ENCODE measurements around the gene INPP4B. TPM values are rescaled to one million over a fixed set of nuclear protein-coding genes. Genes with fewer than 3 reads are reported as not detected.

The INPP4B gene
- total RNA-seq, 3 donors from 2014 or later, result 15.8 to 113 (median 93.4) TPM

DNA sequence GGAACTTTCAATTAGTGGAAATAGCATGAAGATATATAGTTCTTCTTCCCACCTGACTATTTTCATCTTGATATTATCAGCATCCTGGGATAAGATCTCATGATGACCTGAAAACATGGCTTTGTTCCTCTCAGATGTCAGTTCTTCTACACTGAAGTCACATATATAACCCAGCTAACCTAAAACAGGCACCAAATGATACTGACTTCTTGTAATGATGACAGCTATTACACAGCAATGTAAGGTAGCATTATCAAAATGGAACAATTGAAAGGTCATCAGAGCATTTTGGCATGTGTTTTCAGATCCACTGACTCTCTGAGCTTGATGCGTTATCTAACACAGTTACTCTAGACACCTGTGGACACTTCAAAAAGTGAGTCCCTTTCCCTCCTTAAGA, 469.9 kb downstream of the INPP4B start:
- TF ChIP-seq POLR2A (IDR thresholded peaks at IDR 0.05) (no peak), POLR2AphosphoS5 (IDR thresholded peaks at IDR 0.05) (no peak)
- TF ChIP-seq, protein P1, sequence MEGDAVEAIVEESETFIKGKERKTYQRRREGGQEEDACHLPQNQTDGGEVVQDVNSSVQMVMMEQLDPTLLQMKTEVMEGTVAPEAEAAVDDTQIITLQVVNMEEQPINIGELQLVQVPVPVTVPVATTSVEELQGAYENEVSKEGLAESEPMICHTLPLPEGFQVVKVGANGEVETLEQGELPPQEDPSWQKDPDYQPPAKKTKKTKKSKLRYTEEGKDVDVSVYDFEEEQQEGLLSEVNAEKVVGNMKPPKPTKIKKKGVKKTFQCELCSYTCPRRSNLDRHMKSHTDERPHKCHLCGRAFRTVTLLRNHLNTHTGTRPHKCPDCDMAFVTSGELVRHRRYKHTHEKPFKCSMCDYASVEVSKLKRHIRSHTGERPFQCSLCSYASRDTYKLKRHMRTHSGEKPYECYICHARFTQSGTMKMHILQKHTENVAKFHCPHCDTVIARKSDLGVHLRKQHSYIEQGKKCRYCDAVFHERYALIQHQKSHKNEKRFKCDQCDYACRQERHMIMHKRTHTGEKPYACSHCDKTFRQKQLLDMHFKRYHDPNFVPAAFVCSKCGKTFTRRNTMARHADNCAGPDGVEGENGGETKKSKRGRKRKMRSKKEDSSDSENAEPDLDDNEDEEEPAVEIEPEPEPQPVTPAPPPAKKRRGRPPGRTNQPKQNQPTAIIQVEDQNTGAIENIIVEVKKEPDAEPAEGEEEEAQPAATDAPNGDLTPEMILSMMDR (IDR thresholded peaks at IDR 0.05), result no peak
- no peak for DNase-seq (ENCODE audit: low spot score in 2 of 2)
- Histone ChIP-seq H3K4me3 (no peak overlapping the region), H3K27ac (no peak overlapping the region), H3K27me3 (no peaks in the 10 kb centered on the region), H3K4me1 (no peaks in the 10 kb centered on the region), H3K36me3 (no peaks in the 10 kb centered on the region), H3K9me3 (no peaks in the 10 kb centered on the region)
- intact Hi-C loops (cut with DNase I; ENCODE audit: low total_unique reads), result no loop called here

DNA sequence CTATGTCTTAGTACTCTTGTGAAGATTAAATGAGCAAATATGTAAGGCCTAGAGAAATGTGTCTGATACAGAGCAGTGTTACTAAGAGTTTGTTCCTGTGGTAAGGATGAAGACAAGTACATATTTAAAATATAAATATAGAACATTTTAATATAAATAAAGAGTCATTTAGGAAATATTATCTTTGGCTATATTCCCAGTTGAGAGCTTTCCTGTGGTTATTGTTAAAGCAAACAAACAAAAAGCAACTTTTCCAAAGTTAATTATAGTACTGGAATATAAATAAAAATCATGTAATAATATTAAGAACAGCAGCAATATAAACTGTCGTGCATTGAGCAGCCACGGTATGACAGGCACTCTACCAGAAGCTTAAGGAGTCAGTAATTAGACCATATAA, 472.5 kb downstream of the INPP4B start:
- Histone ChIP-seq H3K4me3 (no peak overlapping the region), H3K27ac (no peak overlapping the region), H3K27me3 (no peaks in the 10 kb centered on the region), H3K4me1 (no peaks in the 10 kb centered on the region), H3K9me3 (peaks cover 0 to 5% of the 10 kb centered on the region in 2 donors), H3K36me3 (no peaks in the 10 kb centered on the region)
- TF ChIP-seq POLR2A (IDR thresholded peaks at IDR 0.05) (no peak), POLR2AphosphoS5 (IDR thresholded peaks at IDR 0.05) (no peak)
- TF ChIP-seq, protein P1 (IDR thresholded peaks at IDR 0.05), result no peak
- intact Hi-C loops (cut with DNase I; ENCODE audit: low total_unique reads), result loop anchor here (2.0 kb wide), 1 partner anchor 67 kb away; no protein-coding TSS in a partner anchor
- no peak for DNase-seq (ENCODE audit: low spot score in 2 of 2)

DNA sequence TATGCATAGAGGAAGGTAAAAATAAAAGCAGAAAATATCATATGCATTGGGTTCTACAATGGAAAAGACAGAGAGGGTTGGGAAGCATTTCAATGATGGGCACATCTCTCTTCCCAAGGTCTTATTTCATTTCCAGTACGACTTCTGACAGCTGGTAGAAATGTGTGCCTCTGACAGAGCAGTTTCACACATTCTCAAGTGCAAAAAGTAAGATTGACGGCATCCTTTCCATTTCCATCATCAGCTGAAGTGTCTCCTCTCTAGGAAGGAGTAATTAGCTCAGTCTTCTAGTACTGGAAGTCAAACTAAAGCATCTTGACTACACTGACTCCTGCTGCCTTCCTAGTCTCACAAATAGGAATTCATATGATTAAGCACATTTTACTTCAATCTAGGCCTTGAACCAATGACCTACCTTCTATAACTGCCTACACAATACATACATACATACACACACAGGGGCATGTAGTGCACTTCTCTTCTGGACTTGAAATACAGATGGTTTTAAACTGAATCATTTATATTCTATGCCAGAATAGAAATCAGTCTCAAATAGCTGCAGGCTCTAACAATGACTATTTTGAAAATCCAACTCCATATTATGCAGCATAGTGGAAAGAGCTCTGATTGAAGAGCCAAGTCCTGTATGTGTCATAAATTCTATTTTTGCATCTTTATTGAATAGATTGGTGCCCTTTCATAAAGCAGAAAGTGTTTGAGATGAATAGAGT, 473.4 kb downstream of the INPP4B start:
- H3K4me3 ChIP-seq, result no peak overlapping the region
- no peak overlapping the region for H3K27ac ChIP-seq
- no peaks in the 10 kb centered on the region for H3K4me1 ChIP-seq
- TF ChIP-seq, protein P1 (IDR thresholded peaks at IDR 0.05), result no peak
- TF ChIP-seq POLR2A (IDR thresholded peaks at IDR 0.05) (no peak), POLR2AphosphoS5 (IDR thresholded peaks at IDR 0.05) (no peak)
- no peak for DNase-seq (ENCODE audit: low spot score in 2 of 2)
- no peaks in the 10 kb centered on the region for H3K36me3 ChIP-seq
- H3K27me3 ChIP-seq, result no peaks in the 10 kb centered on the region
- intact Hi-C loops (cut with DNase I; ENCODE audit: low total_unique reads), result no loop called here
- H3K9me3 ChIP-seq, result peaks cover 0 to 5% of the 10 kb centered on the region in 2 donors

DNA sequence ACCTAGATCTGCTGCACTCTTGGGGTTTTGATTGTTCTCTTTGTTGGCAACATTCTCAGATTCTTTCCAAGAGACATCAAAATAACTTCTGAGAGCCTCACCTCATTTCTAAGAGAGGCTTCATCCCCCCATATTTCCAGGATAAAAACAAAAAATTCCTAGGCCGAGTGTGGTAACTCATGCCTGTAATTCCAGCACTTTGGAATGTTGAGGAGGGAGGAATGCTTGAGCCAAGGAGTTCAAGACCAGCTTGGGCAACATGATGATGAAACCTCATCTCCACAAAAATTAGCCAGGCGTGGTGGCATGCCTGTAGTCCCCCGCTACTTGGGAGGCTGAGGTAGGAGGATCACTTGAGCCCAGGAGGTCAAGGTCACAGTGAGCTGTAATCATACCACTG, 477.0 kb downstream of the INPP4B start:
- intact Hi-C loops (cut with DNase I; ENCODE audit: low total_unique reads), result no loop called here
- no peaks in the 10 kb centered on the region for H3K36me3 ChIP-seq
- H3K27me3 ChIP-seq, result no peaks in the 10 kb centered on the region
- H3K4me3 ChIP-seq, result no peak overlapping the region
- DNase-seq (ENCODE audit: low spot score in 2 of 2), result no peak
- no peak overlapping the region for H3K27ac ChIP-seq
- peaks cover 0 to 5% of the 10 kb centered on the region in 2 donors for H3K9me3 ChIP-seq
- no peaks in the 10 kb centered on the region for H3K4me1 ChIP-seq
- TF ChIP-seq, protein P1 (IDR thresholded peaks at IDR 0.05), result no peak
- TF ChIP-seq POLR2AphosphoS5 (IDR thresholded peaks at IDR 0.05), result no peak
- TF ChIP-seq POLR2A (IDR thresholded peaks at IDR 0.05), result no peak

DNA sequence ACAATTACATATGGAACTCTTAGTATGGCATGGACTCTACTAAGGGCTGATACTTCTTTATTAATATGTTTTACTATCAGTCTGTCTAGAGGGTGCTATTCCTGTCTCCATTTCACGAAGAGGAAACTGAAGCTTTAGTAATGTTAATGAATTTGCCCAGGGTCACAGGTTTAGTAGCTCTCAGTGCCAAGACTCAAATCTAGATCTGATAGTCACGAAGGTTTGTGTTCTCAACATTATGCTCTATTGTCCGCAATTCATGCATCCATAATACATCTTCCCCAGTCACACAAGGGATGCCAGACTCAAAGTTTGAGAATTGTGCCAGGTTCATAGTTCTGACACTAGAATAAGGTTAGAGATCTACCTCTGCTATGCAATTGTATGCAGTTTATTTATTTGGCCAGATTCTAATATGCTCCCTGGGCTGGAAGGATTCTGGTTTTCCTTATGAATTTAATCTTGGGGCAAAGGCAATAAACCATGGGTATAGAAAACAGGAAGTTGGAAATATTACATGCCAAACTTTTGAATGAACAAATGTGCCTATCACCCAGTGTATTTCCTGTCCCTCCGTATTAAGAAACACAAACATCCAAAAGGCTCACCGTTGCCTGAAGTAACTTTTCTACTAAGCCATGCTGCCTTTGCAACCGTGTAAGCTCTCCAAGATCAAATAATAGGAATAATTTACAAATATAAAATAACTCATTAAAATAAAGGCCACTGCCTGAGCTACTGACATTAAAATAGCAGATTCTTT, 478.5 kb downstream of the INPP4B start:
- Histone ChIP-seq H3K4me3 (peak overlapping the region in 1 of 3 donors; percentile 5), H3K9me3 (peaks cover 0 to 5% of the 10 kb centered on the region in 2 donors), H3K27ac (no peak overlapping the region), H3K27me3 (no peaks in the 10 kb centered on the region), H3K36me3 (no peaks in the 10 kb centered on the region), H3K4me1 (no peaks in the 10 kb centered on the region)
- TF ChIP-seq POLR2A (IDR thresholded peaks at IDR 0.05) (no peak), POLR2AphosphoS5 (IDR thresholded peaks at IDR 0.05) (no peak)
- TF ChIP-seq, protein P1 (IDR thresholded peaks at IDR 0.05), result no peak
- intact Hi-C loops (cut with DNase I; ENCODE audit: low total_unique reads), result no loop called here
- DNase-seq (ENCODE audit: low spot score in 2 of 2), result no peak

Data from breast epithelium (tissue), 4 donors.